OCI-LY7 (cell line): ENCODE data around the gene TLR9. TPM values are rescaled to one million over a fixed set of nuclear protein-coding genes. Genes with fewer than 3 reads are reported as not detected.

ENCODE experiments used
- BruUV-seq: library from RNA; stranded (reverse); fragments of 400-500 nt; replicated peaks from 2 replicates; lab custom pipeline; 2021; lab: Mats Ljungman, UMichigan
- CTCF ChIA-PET: fragments of 300-600 bp; sonication (Branson Sonifier 250); formaldehyde crosslinking; loops from one replicate; lab custom pipeline; 2022; ENCODE audit warnings: antibody characterized with exemption; ENCODE audit not compliant: unreplicated experiment; lab: Charles Lee
- POLR2A ChIA-PET: fragments of 300-600 bp; sonication (Branson Sonifier 250); formaldehyde crosslinking; loops from one replicate; lab custom pipeline; 2022; ENCODE audit warnings: antibody characterized with exemption; lab: Charles Lee
- DNase-seq: peaks from one replicate; pipeline ENCODE4 v3.0.0-alpha.2; 2015; ENCODE audit warnings: low spot score
- H2AFZ ChIP-seq: fragments of 200-600 bp; sonication (generic), shearing (Covaris generic); 2 replicates; pipeline ENCODE4 v1.6.1; 2014; ENCODE audit warnings: mild to moderate bottlenecking, antibody characterized with exemption, low read length, moderate library complexity
- H3K27ac ChIP-seq: fragments of 200-600 bp; sonication (generic); 2 replicates; pipeline ENCODE4 v1.5.1; 2014; ENCODE audit warnings: mixed run types, low read depth, mild to moderate bottlenecking, moderate library complexity, low read length, inconsistent platforms; ENCODE audit not compliant: poor library complexity, severe bottlenecking
- H3K36me3 ChIP-seq: fragments of 200-600 bp; sonication (generic); 2 replicates; pipeline ENCODE4 v1.6.1; 2014; ENCODE audit warnings: mild to moderate bottlenecking, antibody characterized with exemption, low read length, moderate library complexity, mixed read lengths; ENCODE audit not compliant: insufficient read depth
- H3K4me1 ChIP-seq: fragments of 200-600 bp; sonication (generic); 2 replicates; pipeline ENCODE4 v1.5.1; 2014; ENCODE audit warnings: mild to moderate bottlenecking, low read length; ENCODE audit not compliant: insufficient read depth, poor library complexity, severe bottlenecking
- H3K4me2 ChIP-seq: fragments of 200-600 bp; sonication (generic); 2 replicates; pipeline ENCODE4 v1.6.1; 2014; ENCODE audit warnings: mild to moderate bottlenecking, low read length
- H3K4me3 ChIP-seq: fragments of 200-600 bp; sonication (generic); 2 replicates; pipeline ENCODE4 v1.5.1; 2014; ENCODE audit warnings: mild to moderate bottlenecking, low read depth, low read length; ENCODE audit not compliant: poor library complexity, severe bottlenecking
- H3K79me2 ChIP-seq: fragments of 200-600 bp; sonication (generic); 2 replicates; pipeline ENCODE4 v1.6.1; 2016; ENCODE audit warnings: low read depth, mild to moderate bottlenecking, low read length, moderate library complexity, mixed read lengths; ENCODE audit not compliant: insufficient read depth
- H3K9me2 ChIP-seq: fragments of 200-600 bp; sonication (generic); 2 replicates; pipeline ENCODE4 v1.6.1; 2016; ENCODE audit warnings: mild to moderate bottlenecking, low read length, mixed read lengths; ENCODE audit not compliant: insufficient read depth
- H3K9me3 ChIP-seq: fragments of 200-600 bp; sonication (generic); 2 replicates; pipeline ENCODE4 v1.6.1; 2014; ENCODE audit warnings: mild to moderate bottlenecking, mixed run types, low read length, mixed read lengths
- H4K20me1 ChIP-seq: fragments of 200-600 bp; sonication (generic); 2 replicates; pipeline ENCODE4 v1.6.1; 2014; ENCODE audit warnings: mild to moderate bottlenecking, antibody characterized with exemption, low read length, moderate library complexity, mixed read lengths; ENCODE audit not compliant: insufficient read depth
- CTCF ChIP-seq: fragments of 200-600 bp; sonication (generic); conservative IDR thresholded peaks from 2 replicates; pipeline ENCODE4 v1.5.1; 2014; ENCODE audit warnings: mild to moderate bottlenecking, antibody characterized with exemption, low read length, moderate library complexity, mixed read lengths
- EZH2phosphoT487 ChIP-seq: fragments of 200-600 bp; sonication (generic); IDR thresholded peaks from 2 replicates; pipeline ENCODE4 v1.6.1; 2018; ENCODE audit warnings: low read depth, borderline replicate concordance, mild to moderate bottlenecking, mixed run types, antibody characterized with exemption, low read length, moderate library complexity, mixed read lengths
- intact Hi-C: fragments of 100-400 bp; cut with micrococcal nuclease; formaldehyde crosslinking; loops from one replicate; pipeline ENCODE4 v1.10.0; 2022; ENCODE audit not compliant: unreplicated experiment
- total RNA-seq, 2 experiments: library from RNA; depleted of rRNA in 1 of 2; stranded (reverse); fragments of >200 nt in 1 of 2; shearing (Covaris generic) in 1 of 2; gene quantifications; 2 replicates each; pipeline ENCODE4 v1.2.3, GENCODE V29; 2014 to 2022

The TLR9 gene
- total RNA-seq, 2 experiments from 2014 or later: 1.7 to 9.0 TPM

DNA sequence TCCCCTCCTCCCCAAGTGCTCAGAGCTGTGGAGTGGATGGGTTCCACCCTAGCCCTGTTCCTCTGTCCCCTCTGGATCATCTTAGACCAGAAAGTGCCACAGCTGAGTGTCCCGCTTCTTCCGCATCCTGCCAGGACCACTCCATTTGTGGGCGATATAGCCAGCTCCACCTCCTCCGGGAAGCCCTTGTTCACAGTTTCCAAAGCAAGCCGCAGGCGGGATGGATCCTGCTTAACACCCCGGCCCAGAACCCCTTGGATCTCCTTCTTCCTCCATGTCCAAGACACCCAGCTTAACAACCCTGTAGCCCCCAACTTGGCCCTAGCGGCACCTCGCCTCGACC lies 28.0 kb downstream of the TLR9 start:
- H3K27ac ChIP-seq: peak overlapping the region; percentile 46
- ChIA-PET CTCF (interaction anchor here (0.6 kb wide), 1 partner anchor 155 kb away, joined by 3 read pairs; no protein-coding TSS in a partner anchor), POLR2A (interaction anchor here (1.1 to 1.3 kb wide), 2 partner anchors 10 to 29 kb away, joined by 3 to 4 read pairs; no protein-coding TSS in a partner anchor)
- H3K36me3 ChIP-seq: peaks cover 30% of the 10 kb centered on the region
- peak overlapping the region; percentile 99 for H3K4me2 ChIP-seq
- peaks cover 26% of the 10 kb centered on the region for H3K4me1 ChIP-seq
- no peaks in the 10 kb centered on the region for H3K9me2 ChIP-seq
- no peak for DNase-seq
- H2AFZ ChIP-seq: peak overlapping the region; percentile 80
- TF ChIP-seq EZH2phosphoT487 (no peak), CTCF (no peak)
- H3K4me3 ChIP-seq: peak overlapping the region; percentile 84
- intact Hi-C loops: no loop called here
- H3K9me3 ChIP-seq: no peaks in the 10 kb centered on the region
- H4K20me1 ChIP-seq: no peaks in the 10 kb centered on the region
- peaks cover 15% of the 10 kb centered on the region; the same call in 1 of the 2 replicates for H3K79me2 ChIP-seq
- BruUV-seq: no TSS peak

DNA sequence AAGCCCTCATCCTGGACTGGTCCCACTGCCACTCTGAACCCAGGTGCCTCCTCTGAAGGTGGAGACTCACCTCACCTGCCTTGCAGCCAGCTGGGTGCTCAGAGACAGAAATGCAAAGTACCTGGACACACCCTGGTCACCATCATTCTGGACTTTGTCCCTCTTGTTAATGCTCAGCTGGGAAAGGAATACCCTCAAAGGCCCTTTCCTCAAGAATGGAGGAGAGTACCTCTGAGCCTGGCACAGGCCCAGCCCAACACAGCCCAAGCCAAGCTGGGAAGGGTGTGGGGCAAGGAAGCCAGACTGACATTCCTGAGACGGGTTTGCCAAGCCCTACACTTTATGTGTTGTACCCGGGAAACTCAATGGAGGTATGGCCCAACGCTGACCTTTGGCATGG lies 28.5 kb downstream of the TLR9 start:
- Histone ChIP-seq H3K9me2 (no peaks in the 10 kb centered on the region), H3K79me2 (peaks cover 15% of the 10 kb centered on the region; the same call in 1 of the 2 replicates), H3K4me3 (no peak overlapping the region), H3K4me1 (peaks cover 21% of the 10 kb centered on the region), H3K27ac (no peak overlapping the region), H4K20me1 (no peaks in the 10 kb centered on the region), H3K36me3 (peaks cover 26% of the 10 kb centered on the region), H2AFZ (peak overlapping the region; percentile 80; the same call in 1 of the 2 replicates), H3K4me2 (peak overlapping the region; percentile 99), H3K9me3 (no peaks in the 10 kb centered on the region)
- no peak for DNase-seq
- ChIA-PET CTCF (interaction anchor here (0.6 kb wide), 2 partner anchors 11 to 155 kb away, joined by 3 read pairs; no protein-coding TSS in a partner anchor), POLR2A (interaction anchor here (1.1 to 1.3 kb wide), 2 partner anchors 11 to 29 kb away, joined by 3 to 4 read pairs; no protein-coding TSS in a partner anchor)
- intact Hi-C loops: no loop called here
- TF ChIP-seq CTCF (no peak), EZH2phosphoT487 (no peak)
- BruUV-seq: no TSS peak

DNA sequence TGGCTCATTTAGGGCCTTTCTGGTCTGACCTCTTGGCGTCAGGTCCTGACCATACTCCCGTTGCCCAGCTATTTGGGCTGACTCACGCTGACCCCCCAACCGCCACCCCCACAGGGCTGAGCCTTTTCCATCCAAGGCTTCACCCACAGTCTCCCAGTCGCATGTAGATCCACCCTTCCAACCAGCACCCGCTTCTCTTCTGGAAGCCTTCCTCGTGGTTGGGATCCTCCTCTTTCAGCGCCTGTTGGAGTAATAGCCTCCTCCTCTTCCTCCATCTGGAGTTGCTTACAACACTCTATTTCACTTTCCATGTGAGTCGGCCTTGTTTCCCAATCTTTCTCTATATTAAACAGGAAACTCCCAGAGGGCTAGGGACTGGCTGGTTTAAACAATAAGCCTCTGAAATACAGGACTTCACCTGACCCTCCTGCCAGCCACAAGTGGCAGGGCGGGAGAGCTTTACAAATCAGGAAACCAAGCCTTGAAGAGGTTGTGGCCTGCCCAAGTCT lies 29.6 kb downstream of the TLR9 start:
- TF ChIP-seq CTCF (no peak), EZH2phosphoT487 (no peak)
- H3K79me2 ChIP-seq: peaks cover 15% of the 10 kb centered on the region; the same call in 1 of the 2 replicates
- no peaks in the 10 kb centered on the region for H3K9me2 ChIP-seq
- no peaks in the 10 kb centered on the region for H3K9me3 ChIP-seq
- H3K36me3 ChIP-seq: peaks cover 15% of the 10 kb centered on the region
- peaks cover 17% of the 10 kb centered on the region for H3K4me1 ChIP-seq
- no peak overlapping the region for H3K4me2 ChIP-seq
- no peak overlapping the region for H3K27ac ChIP-seq
- no peaks in the 10 kb centered on the region for H4K20me1 ChIP-seq
- CTCF ChIA-PET: interaction anchor here (0.6 kb wide), 1 partner anchor 37 kb away, joined by 3 read pairs; no protein-coding TSS in a partner anchor
- BruUV-seq: no TSS peak
- no peak overlapping the region for H3K4me3 ChIP-seq
- intact Hi-C loops: no loop called here
- POLR2A ChIA-PET: interaction anchor here (0.7 kb wide), 1 partner anchor 41 kb away, joined by 3 read pairs; the partner anchor contains the start of gene POC1A
- no peak overlapping the region for H2AFZ ChIP-seq
- DNase-seq: no peak
